RPMI7951 (cell line): Measurements from ENCODE around the gene ADAM19. TPM values are rescaled to one million over a fixed set of nuclear protein-coding genes. Genes with fewer than 3 reads are reported as not detected.

ENCODE experiments used
- DNase-seq: peaks from one replicate; pipeline ENCODE4 v3.0.0-alpha.2; 2012; ENCODE audit warnings: low read depth
- total RNA-seq: library from RNA; depleted of rRNA; stranded (reverse); fragments of >200 nt; shearing (Covaris generic); gene quantifications from 2 replicates; pipeline ENCODE4 v1.2.3, GENCODE V29; 2014

Gene ADAM19
- total RNA-seq, 1 experiment from 2014 or later, result 15.6 TPM

GRCh38 chr5:157563373-157563928 is 12.1 kb downstream of the ADAM19 start:
- DNase-seq, result peak; percentile 97

DNA sequence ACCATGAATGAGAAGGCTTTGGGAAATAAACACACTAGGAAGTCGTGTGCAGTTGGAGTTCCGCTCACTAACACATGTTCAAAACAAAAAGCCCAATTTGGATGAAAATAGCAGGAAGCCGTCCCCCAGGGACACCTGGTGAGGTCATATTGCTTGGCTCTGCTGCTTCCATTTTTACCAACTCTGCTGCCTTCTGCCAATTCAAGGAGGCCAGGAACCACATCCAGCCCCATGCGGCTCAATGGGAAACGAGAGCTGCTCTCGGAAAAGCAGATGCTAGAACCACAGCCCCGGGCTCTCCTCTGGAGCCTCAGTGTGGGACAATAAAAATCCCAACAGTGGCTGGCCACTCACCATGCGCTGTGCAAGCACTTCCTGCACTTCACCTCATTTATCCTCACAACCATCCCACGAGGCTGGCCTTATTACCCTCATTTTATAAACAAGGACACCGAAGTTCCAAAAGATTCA is 13.4 kb downstream of the ADAM19 start:
- peak; percentile 82 for DNase-seq

DNA sequence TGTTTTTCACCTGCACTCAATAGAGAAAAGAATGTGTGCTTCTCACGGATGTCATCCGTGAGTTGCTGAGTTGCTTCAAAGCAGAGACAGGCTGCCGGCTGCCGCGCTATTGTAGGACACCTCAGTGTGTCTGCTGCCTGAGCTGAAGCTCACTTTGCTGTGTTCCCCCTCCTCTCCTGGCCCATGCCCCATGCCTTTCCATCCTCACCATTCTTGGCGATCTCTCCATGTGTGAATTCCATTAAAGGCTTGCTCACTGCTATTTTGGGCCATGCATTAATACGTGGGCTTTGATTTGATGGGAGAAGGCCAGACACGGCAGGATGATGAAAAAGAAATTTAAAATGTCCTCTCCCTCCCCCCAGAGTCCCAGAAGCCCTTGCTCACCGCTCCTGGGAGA is 14.5 kb downstream of the ADAM19 start:
- no peak for DNase-seq

DNA sequence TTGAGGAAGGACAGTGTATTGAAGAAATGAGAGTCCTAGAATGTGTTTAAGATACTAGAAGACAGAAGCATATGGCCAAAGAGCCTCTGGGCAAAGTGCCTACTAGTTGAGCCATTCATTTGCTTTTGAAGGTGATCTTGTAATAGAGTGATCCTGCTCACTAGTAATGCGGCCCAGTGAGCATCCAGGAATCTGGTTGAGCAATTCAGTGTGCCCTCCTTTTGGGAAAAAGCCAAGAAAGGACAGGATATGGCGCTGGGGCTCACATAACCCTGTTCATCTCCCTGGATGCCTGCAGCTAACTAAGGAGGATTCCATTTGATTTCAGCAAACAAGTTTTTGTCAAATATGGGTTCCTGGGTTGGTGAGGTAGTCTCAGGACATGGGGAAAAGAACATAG is 16.3 kb downstream of the ADAM19 start:
- DNase-seq, result peak; percentile 89

DNA sequence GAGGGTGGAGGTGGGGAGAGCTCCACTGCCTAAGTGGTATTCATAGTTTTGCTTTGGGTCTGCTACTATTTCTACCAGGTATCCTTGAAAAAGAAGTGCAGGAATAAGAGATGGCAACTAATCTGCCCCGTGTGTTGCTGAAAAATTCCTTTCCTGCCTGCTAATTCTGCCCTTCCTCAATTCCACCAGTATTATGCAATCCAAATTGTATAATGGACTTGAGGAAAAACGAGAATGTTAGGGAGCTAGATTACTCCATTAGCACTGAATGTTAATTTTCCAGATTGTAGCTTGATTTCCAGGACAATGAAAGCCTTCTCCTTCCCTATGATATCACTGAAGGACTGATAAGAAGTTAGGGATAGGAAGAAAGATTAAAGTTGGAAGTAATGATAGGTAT is 16.9 kb downstream of the ADAM19 start:
- DNase-seq, result no peak

DNA sequence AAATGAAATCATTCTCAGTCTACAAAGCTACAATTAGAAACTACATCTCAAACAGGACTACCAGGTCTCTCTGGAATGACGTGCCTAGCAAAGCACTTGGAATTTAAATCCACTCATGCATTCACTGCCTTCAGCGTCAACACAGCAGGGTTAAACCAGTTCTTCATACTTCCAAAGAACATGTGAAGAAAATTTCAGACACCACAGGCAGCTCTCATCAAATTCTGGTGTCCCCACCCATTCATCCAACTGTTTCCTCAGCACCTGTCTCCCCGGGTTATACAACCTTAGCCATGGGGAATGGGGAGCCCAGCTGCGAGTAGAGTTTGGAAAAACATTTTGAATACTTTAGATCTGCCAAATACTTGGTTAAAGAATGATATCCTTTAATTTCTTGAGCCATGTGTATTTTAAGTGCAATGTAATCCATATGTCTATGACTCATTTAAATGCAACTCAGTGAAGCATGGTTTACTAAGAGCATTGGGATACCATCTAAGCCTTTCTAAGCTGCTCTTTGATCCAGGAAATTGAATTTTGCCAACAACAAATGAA is 17.5 kb downstream of the ADAM19 start:
- peak; percentile 81 for DNase-seq

GRCh38 chr5:157556615-157557418 is 18.8 kb downstream of the ADAM19 start:
- DNase-seq, result no peak

GRCh38 chr5:157555037-157555640 is 20.4 kb downstream of the ADAM19 start:
- peak; percentile 36 for DNase-seq

DNA sequence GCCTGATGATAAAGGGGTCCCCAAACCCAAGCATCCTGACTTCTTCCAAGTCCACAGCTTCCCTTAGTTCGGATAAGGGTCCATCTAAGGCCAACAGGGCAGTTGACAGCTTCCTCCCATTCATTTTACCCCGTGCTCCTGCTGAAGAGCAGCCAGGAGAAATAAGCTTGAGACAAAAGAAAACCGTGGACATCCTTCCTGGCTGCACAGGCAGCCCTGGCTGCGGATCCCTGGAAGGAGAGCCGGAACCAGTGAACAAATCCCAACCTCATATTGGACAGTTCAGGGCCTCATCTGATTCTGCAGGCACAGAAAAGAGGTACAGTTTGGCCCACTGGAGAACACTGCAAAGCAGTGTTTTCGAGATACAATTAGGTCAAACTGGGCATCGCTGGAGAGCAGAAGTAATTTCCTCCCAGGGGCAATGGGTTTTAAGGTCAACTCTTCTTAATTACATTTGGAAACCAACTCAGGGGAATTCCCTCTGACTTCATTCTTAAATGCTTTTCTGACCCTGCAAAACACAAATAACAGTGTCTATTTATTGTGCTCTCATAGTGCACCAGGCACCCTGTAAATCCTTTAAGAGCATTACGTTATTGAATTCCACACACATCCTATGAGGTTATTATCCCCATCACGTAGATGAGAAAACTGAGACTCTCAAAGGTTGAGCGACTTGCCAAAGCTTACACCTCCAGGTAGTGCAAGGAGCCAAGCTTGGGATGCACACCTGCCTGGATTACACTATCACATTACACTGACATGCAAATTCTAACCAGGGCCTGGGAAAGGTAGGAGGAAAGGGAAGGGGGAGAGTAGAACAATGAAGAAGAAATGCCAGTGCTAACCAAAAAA is 21.2 kb downstream of the ADAM19 start:
- peak; percentile 49 for DNase-seq

DNA sequence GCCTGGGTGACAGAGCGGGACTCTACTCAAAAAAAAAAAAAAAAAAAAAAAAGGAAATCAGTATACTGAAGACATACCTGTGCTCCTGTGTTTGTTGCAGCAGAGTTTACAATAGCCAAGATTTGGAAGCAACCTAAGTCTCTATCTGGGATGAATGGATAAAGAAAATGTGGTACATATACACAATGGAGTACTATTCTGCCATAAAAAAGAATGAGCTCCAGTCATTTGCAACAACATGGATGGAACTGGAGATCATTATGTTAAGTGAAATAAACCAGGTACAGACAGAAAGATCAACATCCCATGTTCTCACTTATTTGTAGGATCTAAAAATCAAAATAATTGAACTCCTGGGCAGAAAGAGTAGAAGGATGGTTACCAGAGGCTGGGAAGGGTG is 22.9 kb downstream of the ADAM19 start:
- DNase-seq, result no peak

DNA sequence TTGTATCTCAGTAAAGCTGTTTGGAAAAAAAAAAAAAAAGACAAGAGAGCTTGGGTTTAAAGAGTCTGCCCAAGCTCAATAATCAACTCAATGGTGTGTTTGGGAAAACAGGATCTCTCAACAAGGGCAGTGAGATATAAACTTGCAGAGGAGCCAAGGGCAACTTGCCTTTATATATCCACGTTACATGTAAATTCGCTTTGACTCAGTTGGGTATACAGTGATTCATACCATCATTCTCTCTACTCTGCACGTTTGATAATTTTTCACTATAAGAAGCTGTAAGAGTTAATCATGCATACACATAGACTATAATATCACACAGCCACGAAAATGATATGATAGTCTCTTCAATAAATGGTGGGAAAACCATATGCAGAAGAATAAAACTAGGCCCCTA is 24.9 kb downstream of the ADAM19 start:
- DNase-seq, result no peak

- DNase-seq, result peak; percentile 60
Measured at GRCh38 chr5:157549954-157550549, 25.5 kb downstream of the ADAM19 start.

GRCh38 chr5:157549283-157549629 is 26.3 kb downstream of the ADAM19 start:
- DNase-seq, result peak; percentile 48

- peak; percentile 86 for DNase-seq
Measured at GRCh38 chr5:157548513-157549282, 26.9 kb downstream of the ADAM19 start.

GRCh38 chr5:157547941-157548512 is 27.5 kb downstream of the ADAM19 start:
- no peak for DNase-seq

DNA sequence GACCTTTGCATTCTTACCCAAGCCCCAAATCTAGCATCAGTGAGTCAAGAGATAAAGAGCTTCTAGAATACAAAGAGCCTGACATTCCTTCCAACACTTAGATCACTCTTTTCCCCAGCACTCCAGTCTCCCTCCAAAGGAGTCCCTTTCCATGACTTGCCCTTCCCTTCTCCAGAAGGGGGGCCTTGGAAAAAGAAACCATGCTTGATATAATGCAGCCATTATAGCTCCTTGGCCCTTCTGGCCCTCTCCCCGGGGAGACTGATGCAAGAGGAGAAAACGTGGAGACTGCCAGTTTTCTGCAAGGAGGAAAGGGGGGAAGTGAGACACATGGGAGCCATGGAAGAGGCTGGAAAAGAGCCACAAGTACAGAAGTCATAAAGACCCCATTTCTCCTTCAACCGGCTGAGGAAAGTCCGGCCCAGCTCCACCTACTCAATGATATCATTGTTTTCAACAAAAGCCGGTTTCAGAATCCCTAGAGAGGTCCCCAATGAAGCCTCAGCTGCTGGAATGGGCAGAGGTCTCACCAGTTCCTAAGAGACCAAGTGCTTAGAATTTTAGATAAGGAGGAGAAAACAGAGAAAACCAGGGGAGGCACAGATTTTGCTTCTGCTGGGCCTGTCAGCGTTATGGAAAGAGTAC is 29.0 kb downstream of the ADAM19 start:
- DNase-seq, result peak; percentile 37

DNA sequence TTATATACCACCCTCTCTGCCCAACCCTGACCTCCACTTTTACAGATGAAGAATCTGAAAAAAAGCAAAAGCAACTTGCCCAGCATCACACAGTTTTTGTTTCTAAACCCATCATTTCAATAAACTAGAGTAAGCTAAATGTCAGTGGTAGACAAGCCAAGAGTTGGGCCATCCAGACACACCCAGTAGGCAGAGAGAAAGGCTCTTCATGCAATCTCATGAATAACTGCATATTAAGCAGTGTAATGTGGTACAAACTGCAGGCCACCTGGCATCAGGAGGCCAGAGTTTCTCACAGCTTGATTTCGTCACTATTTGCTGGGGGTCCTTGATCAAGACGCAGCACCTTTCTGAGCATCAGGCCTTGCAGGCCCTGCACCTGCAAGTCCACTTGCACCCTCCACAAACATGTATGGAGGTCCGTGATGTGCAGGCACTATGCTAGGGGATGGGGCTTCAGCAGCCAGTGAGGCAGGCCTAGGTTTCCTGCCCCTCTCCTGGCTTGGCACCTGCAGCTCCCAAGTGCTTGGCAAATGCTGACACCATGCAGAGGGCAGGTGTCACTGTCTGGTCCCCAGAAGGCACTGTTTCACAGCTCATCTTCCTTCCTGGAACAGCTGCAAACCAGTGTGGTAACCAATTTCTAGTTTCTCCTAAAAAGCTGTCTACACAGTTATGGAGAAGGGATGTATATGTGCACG is 29.8 kb downstream of the ADAM19 start:
- DNase-seq, result no peak

- DNase-seq, result no peak
Measured at GRCh38 chr5:157544623-157544989, 31.0 kb downstream of the ADAM19 start.
